HG03139 (cell line): Measurements from ENCODE around the gene ANXA2R.
A peak's percentile ranks its signal among the peaks of the same experiment; 100 is the strongest.
"Not testable (repeated sequence)": the region's sequence is repeated elsewhere in the genome, so short reads cannot be mapped to it uniquely, and the experiment has no call there.

ENCODE experiments used
- ATAC-seq: cut with Tn5 transposase; IDR thresholded peaks from one replicate; pipeline ENCODE4 v1.9.1; 2021; ENCODE audit not compliant: unreplicated experiment

ANXA2R gene, protein sequence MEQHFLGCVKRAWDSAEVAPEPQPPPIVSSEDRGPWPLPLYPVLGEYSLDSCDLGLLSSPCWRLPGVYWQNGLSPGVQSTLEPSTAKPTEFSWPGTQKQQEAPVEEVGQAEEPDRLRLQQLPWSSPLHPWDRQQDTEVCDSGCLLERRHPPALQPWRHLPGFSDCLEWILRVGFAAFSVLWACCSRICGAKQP

DNA sequence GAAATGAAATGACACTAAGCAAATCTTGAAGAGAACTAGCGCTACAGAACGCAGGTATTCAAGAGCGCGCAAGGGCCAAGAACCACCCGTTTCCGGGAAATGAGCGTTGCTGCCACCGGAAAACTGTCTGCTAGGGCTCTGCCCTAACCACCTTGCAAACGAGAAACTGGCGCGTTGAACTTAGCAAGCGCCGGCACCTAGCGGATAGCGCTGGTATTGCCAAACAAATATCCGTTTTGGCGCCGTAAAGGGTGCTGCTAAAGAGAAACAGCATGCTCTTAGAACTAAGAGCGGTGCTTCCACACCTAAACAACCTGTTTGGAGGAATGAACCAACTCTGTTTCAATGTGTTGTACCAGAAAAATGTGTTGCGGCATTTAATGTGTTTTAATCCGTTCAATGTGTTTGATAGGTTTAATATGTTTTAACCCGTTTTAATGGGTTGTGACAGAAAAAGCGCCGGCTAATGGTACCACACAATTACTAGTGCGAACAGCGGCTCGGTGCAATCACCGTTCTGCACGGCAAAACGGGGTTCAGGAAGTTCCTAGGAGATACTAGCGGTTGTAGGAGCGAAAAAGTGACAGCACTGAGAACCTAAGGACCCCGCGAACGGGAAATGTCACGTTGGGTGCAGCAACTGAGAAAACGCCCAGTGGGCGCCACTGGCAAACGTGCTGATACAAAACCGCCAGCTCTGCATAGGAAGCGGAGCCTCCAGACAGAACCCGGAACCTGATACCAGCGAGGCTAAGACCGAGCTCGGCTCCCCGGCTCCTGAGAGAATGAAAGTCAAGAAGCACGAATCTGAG, at the start of gene ANXA2R:
Gene ANXA2R (minus strand): TSS at position 33 of the 812 bp plus-strand sequence. CDS start 273 bp downstream, outside the sequence.
- ATAC-seq, result peak; percentile 31

GRCh38 chr5:43086118-43086908, 46.2 kb upstream of the ANXA2R start:
- not testable (repeated sequence) for ATAC-seq

DNA sequence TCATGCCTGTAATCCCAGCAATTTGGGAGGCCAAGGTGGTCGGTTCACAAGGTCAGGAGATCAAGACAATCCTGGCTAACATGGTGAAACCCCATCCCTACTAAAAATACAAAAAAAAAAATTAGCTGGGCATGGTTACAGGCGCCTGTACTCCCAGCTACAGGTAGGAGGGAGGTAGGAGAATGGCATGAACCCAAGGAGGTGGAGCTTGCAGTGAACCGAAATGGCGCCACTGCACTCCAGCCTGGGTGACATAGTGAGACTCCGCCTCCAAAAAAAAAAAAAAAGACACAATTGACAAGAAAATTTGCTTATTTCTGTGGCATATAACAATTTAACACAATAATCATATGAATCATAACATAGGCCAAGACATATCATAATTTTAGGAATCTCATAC, 45.3 kb upstream of the ANXA2R start:
- ATAC-seq, result no peak

GRCh38 chr5:43084468-43084867, 44.3 kb upstream of the ANXA2R start:
- ATAC-seq, result not testable (repeated sequence)

GRCh38 chr5:43081345-43081744, 41.2 kb upstream of the ANXA2R start:
- not testable (repeated sequence) for ATAC-seq

GRCh38 chr5:43078956-43079355, 38.8 kb upstream of the ANXA2R start:
- ATAC-seq, result no peak

- not testable (repeated sequence) for ATAC-seq
These were observed 37.5 kb upstream of the ANXA2R start for GRCh38 chr5:43077446-43078191.

DNA sequence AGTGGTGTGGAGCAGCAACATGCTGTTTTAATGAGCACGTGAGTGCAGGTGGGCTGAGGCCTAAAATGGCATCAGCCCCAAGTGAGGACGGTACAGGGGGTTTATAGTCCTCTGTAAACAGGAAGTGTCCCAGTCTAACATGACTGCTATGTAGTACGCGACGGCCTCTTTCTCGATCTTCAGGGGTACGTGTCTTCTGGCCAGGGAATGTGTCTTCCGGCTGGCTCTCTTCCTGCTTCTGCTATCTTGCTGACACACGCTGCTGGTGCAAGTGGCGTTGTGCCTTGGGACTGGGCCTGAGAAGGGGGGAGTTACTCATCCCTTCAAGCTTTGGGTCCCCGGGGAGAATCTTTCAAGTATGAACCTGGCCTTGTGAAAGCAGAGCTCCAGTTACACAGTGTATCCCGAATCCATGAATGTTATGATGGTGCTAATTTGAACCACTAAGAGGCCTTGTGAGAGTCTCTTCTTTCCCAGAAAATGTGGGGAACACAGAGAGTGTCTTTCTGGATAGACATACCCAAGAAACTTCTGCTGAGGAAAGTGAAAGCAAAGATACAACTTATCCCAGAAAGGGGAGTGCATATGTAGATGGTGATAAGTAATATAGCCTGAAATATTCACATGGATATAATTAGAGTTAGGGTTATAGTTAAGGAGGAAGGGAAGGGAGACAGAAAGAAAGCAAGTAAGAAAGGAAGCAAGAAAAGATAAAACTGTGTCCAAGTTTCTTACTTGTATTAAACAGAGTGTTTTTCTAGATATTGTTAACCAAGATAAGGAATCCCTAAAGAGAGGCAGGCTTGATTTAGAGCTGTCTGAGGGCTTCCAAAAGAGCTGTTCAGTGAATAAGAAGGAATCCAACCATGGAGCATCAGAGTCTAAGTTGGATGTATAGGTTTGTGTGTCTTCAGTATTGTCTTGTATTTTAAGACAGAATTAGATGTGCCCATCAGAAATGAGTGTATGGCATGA, 35.5 kb upstream of the ANXA2R start:
- ATAC-seq, result no peak

DNA sequence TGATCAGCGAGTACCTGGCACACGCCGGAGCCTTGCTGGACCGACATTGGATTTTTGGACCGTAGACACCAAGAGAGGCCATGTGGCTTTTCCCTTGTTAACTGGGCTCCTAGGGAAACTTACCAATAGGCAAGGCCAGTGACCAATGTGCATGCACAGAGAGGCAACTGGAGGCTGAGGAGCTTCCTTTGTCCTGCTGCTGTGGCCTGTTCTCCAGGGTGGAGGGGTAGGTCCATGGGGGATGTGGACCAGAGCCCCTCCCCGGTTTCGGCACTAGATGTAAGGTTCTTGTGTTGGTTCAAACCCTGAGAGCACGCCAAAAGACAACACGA, 34.8 kb upstream of the ANXA2R start:
- ATAC-seq, result no peak

- ATAC-seq, result no peak
These were observed 33.8 kb upstream of the ANXA2R start for GRCh38 chr5:43073597-43074546.

DNA sequence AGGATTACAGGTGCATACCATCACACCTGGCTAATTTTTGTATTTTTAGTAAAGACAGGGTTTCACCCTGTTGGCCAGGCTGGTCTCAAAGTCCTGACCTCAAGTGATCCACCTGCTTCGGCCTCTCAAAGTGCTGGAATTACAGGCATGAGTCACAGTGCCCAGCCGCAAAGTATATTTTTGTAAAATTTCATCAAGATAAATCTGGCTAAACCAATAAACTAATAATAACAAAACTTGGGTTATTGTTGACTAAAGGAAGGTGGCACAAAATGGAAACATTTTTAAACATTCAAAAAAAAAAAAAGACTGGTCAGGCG, 29.2 kb upstream of the ANXA2R start:
- not testable (repeated sequence) for ATAC-seq

DNA sequence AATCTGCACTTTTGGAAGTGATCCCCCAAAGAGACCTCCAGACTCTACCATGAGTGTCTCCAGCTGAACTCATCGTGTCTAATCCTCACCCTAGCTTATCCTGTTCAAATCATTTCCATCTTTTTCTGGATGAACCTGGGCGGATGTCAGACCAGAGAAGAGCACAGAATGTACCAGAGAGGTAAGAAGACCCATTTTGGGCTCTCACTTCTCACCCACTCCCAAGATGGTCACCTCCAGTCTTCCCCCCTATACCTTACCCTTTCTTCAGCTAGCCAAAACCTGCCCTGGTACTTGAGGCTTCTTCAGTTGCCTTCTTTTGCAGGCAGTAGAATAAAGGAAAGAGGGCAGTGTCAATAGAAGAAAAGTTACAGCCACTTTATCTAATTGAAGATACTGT, 27.9 kb upstream of the ANXA2R start:
- no peak for ATAC-seq

DNA sequence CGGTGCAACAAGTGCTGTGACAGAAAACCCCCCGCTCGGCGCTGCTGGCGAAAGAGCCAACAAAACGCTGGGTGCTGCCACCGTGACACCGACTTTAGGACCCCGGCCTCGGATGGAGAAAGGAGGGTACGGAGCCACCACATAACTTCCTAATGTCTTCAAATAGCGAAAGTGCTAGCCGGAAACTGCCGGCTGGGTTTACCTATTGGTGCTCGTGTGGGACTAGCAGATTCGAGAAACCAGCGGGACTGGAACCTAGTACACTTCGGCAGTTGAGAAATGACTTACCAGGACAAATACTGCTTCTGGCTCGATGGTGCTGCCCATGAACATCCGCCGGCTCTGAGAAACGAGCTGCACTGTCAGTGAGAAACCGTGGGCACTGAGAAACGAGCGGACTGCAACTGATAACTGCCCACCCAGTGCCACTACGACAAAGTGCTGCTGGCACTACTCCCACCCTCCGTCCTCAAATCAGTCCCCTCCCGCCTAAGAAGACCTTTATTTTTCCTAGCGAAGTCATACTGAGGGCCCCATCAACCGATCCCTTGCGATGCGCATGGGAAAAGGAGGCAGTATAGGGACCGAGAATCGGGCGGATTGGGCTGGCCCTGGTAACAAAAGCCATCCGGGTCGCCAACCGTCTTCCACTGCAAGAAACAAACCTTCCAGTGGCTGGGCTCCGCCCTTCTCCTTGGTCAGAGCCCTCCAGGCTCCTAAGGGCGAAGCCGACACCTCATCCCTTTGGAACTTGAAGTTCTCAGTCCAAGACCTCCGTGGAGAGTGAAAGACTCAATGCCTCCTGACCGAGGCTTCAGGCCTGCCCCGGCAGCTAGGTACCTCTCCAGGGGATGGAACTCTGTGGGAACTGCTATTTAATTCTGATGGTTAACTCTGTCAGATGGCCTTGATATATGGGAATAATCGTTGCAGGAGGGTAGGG, 27.0 kb upstream of the ANXA2R start:
- peak; percentile 33 for ATAC-seq

DNA sequence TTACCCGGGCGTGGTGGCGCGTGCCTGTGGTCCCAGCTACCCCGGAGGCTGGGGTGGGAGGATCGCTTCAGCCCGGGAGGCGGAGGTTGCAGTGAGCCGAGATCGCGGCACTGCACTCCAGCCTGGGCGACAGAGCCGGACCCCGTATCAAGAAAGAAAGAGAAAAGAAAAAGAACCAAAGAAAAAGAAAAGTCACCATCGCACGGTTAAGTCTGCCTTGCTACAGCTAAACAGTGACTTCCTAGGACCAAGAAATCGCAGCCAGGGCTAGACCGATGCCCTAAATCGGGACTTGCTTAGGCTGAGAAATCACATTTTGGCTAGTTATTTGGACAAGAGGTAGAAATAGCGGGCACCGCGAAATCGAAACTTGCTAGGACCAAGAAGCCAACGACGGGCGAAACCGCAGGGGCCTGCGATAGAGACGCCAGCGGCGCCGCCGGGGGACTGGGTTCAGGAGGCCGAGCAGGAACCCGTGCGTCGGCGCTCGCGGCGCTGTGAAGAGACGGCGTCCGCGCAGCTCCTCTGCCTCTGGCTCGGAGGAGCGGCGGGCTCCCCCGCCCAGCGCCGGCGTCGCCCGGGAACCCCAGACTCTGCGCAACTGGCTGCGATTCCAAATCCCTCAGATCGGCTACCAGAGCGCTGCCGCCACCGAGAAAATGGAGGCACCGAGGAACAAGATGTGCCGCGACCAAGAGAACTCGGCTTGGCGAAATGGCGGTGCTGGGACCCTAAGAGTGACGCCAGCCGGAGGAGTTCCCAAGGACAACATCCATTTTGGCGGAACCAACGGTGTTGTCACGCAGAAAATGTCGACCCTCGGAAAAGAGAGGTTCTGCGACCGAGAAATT, 26.1 kb upstream of the ANXA2R start:
- peak; percentile 25 for ATAC-seq

- no peak for ATAC-seq
These were observed 25.3 kb upstream of the ANXA2R start for GRCh38 chr5:43065387-43065947.

DNA sequence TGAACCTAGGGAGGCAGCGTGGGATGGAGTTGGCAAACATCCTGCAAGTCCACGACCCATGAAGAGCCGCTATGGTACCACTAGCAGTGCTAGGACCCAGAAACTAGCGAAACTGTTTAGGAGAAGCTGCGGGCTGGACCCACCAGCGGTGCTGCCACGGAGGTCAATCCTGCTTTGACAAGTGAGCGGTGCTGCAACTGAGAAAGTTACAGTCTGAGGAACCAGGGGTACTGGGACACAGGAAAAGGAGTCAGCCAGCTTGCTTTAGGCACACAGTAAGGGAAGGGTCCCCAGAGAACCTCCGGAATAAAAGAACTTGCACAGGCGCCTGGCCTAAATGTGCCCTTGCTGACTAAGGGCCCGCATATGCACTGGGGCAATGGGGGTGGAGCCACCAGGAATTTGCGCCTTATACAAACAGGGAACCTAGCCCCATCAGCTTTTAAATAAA, 23.6 kb upstream of the ANXA2R start:
- no peak for ATAC-seq
